ENCODE measurements around the gene SLX4IP. TPM values are rescaled to one million over a fixed set of nuclear protein-coding genes. Genes with fewer than 3 reads are reported as not detected.

SLX4IP gene
- total RNA-seq, 4 donors from 2014 or later: 2.4 to 5.4 (median 4.1) TPM

- no peak for TF ChIP-seq CTCF (IDR thresholded peaks at IDR 0.05; ENCODE audit: low read depth)
Observed at GRCh38 chr20:10521068-10521831, 86.1 kb downstream of the SLX4IP start.

GRCh38 chr20:10521836-10522235 is 86.7 kb downstream of the SLX4IP start:
- no peak for TF ChIP-seq CTCF (IDR thresholded peaks at IDR 0.05; ENCODE audit: low read depth)

GRCh38 chr20:10522328-10522727 is 87.2 kb downstream of the SLX4IP start:
- TF ChIP-seq CTCF (IDR thresholded peaks at IDR 0.05; ENCODE audit: low read depth): no peak

GRCh38 chr20:10523443-10523842 is 88.3 kb downstream of the SLX4IP start:
- TF ChIP-seq CTCF (IDR thresholded peaks at IDR 0.05; ENCODE audit: low read depth): no peak

- no peak for TF ChIP-seq CTCF (IDR thresholded peaks at IDR 0.05; ENCODE audit: low read depth)
Observed at GRCh38 chr20:10524034-10524476, 89.0 kb downstream of the SLX4IP start.

GRCh38 chr20:10524643-10525042 is 89.5 kb downstream of the SLX4IP start:
- TF ChIP-seq CTCF (IDR thresholded peaks at IDR 0.05; ENCODE audit: low read depth): no peak

- no peak for TF ChIP-seq CTCF (IDR thresholded peaks at IDR 0.05; ENCODE audit: low read depth)
Observed at GRCh38 chr20:10527781-10528180, 92.7 kb downstream of the SLX4IP start.

Data from subcutaneous adipose tissue (tissue), 4 donors.